ENCODE results near the gene DCAF11.

DCAF11 gene

DNA sequence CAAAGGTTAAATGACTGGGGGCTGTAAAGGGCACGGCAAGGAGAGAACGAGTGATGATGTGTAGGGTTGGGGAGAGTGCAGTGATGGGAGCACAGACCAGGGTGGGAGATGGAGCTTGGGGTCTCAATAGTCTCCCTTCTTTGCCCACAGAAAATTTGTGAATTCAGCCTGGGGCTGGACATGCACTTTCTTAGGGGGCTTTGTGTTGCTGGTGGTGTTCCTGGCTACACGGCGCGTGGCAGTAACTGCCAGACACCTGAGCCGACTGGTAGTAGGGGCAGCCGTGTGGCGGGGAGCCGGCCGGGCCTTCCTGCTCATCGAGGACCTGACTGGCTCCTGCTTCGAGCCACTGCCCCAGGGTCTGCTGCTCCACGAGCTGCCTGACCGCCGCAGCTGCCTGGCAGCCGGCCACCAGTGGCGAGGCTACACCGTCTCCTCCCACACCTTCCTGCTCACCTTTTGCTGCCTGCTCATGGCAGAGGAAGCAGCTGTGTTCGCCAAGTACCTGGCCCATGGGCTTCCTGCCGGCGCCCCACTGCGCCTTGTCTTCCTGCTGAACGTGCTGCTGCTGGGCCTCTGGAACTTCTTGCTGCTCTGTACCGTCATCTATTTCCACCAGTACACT is 17.6 kb downstream of the DCAF11 start:
- Histone ChIP-seq H3K27ac (no peak overlapping the region), H3K36me3 (peaks cover 0 to 6% (median 0%) of the 10 kb centered on the region in 3 donors), H3K27me3 (no peaks in the 10 kb centered on the region), H3K4me1 (peaks cover 0 to 21% (median 12%) of the 10 kb centered on the region in 4 donors), H3K4me3 (no peak overlapping the region), H3K9me3 (no peaks in the 10 kb centered on the region)
- peak in 1 of 2 donors; percentile 61 for DNase-seq
- TF ChIP-seq, protein P1, sequence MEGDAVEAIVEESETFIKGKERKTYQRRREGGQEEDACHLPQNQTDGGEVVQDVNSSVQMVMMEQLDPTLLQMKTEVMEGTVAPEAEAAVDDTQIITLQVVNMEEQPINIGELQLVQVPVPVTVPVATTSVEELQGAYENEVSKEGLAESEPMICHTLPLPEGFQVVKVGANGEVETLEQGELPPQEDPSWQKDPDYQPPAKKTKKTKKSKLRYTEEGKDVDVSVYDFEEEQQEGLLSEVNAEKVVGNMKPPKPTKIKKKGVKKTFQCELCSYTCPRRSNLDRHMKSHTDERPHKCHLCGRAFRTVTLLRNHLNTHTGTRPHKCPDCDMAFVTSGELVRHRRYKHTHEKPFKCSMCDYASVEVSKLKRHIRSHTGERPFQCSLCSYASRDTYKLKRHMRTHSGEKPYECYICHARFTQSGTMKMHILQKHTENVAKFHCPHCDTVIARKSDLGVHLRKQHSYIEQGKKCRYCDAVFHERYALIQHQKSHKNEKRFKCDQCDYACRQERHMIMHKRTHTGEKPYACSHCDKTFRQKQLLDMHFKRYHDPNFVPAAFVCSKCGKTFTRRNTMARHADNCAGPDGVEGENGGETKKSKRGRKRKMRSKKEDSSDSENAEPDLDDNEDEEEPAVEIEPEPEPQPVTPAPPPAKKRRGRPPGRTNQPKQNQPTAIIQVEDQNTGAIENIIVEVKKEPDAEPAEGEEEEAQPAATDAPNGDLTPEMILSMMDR (IDR thresholded peaks at IDR 0.05), result no peak
- intact Hi-C loops (cut with DNase I; ENCODE audit: low total_unique reads), result no loop called here

DNA sequence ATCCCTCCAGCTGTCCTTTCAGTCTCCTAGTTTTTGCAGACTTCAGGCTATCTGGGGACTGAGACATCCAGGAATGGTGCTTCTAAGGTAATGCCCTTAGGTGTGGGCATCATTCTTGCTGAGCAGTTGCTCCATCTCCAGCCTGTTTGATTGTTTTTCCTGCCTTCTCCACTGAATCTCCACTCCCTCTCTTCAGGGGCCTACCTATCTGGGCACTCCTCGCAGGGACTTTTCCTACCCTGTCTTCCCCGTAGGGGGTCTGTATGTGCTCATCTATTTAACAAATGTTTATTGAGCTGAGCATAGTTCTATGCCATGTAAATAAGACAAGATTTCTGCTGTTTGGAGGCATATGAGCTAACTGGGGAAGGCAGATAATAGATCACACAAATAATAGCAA is 18.4 kb downstream of the DCAF11 start:
- intact Hi-C loops (cut with DNase I; ENCODE audit: low total_unique reads), result no loop called here
- H3K27me3 ChIP-seq, result no peaks in the 10 kb centered on the region
- H3K4me1 ChIP-seq, result peaks cover 0 to 29% (median 15%) of the 10 kb centered on the region in 4 donors
- no peak overlapping the region for H3K4me3 ChIP-seq
- no peak overlapping the region for H3K27ac ChIP-seq
- TF ChIP-seq, protein P1 (IDR thresholded peaks at IDR 0.05), result no peak
- no peak for DNase-seq
- H3K9me3 ChIP-seq, result no peaks in the 10 kb centered on the region
- H3K36me3 ChIP-seq, result peaks cover 4 to 13% (median 7%) of the 10 kb centered on the region in 3 donors

DNA sequence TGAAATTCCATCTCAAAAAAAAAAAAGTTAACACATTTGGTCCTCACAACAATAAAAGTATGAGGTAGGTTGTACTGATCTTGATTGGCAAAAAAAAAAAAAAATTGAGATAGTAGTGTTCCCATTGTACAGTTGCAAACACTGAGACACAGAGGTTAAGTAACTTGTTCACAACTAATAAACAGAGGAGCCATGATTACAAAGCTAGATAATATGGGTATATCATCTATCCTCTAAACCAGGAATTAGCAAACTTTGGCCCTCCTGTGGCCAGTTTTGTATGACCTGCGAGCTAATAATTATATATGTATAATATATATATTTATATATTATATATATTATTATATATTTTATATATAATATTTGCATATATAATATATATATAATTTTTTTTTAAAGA is 19.2 kb downstream of the DCAF11 start:
- Histone ChIP-seq H3K4me3 (no peak overlapping the region), H3K27me3 (no peaks in the 10 kb centered on the region), H3K36me3 (peaks cover 8 to 21% (median 15%) of the 10 kb centered on the region in 3 donors), H3K9me3 (no peaks in the 10 kb centered on the region), H3K27ac (no peak overlapping the region), H3K4me1 (peaks cover 0 to 29% (median 15%) of the 10 kb centered on the region in 4 donors)
- DNase-seq, result no peak
- TF ChIP-seq, protein P1 (IDR thresholded peaks at IDR 0.05), result no peak
- intact Hi-C loops (cut with DNase I; ENCODE audit: low total_unique reads), result no loop called here

DNA sequence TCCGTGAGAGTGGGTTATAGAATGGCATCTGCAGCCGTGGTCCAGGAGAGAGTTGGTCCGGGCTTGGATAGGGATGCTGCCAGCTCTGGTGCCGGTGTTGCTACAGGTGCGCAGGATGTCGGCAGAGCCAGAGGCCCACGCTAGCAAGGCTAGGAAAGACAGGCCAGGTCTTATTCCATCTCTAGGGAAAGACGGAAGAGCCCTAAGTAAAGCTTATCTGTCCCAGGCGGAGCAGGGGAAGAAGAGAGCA is 20.9 kb downstream of the DCAF11 start:
- TF ChIP-seq, protein P1 (IDR thresholded peaks at IDR 0.05), result no peak
- peak overlapping the region; percentile 87 to 98 for H3K4me3 ChIP-seq
- H3K27ac ChIP-seq, result peak overlapping the region; percentile 86 to 94
- intact Hi-C loops (cut with DNase I; ENCODE audit: low total_unique reads), result no loop called here
- H3K4me1 ChIP-seq, result peaks cover 0 to 47% (median 30%) of the 10 kb centered on the region in 4 donors
- H3K36me3 ChIP-seq, result peaks cover 12 to 30% (median 24%) of the 10 kb centered on the region in 3 donors
- no peaks in the 10 kb centered on the region for H3K27me3 ChIP-seq
- DNase-seq, result no peak
- H3K9me3 ChIP-seq, result no peaks in the 10 kb centered on the region

DNA sequence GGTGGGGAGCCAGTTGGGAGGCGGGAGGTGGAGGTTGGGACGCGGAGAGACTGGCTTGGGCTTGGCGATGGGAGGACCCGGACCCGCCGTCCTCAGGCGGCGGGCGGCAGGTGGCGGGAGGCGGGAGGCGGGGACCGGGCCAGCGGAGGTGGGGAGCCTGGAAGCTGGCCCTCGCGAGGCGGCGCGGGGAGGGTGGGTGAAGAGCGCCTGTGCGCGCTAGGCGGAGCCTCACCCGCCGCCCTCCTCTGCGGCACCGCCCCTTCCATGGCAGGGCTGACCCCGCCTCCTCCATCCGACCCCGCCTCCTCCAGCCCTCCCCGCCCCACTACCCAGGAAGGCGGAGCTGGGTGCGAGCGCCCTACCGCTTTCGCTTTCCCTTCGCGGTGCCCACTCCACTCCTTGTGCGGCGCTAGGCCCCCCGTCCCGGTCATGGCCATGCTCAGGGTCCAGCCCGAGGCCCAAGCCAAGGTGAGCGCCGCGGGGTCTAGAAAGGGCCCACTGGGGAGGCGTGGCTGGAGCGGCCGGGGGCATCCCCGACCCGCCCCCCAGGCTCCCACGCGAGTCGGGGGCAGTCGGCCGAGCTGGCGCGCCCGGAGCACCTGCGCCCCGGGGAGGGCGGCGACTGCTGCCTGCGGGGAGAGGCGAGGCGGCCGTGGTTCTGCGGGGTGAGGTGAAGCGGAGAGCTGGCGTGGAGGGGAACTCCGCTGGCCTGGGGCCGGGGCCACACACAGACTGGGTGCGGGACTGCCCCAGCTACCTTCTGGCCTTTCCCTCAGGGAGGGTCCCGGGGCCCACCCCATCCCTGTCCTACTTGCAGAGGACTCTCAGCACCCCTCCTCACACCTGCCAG is 21.5 kb downstream of the DCAF11 start, which contains the start of gene PSME1:
TSS of gene PSME1 (plus strand) at position 361 of the 850 bp plus-strand sequence. CDS start at position 430, 69 bp downstream.
- peak within 1 kb of the TSS; percentile 86 to 94 for H3K27ac ChIP-seq
- no peaks in the 10 kb centered on the region for H3K9me3 ChIP-seq
- peaks cover 0 to 47% (median 30%) of the 10 kb centered on the region in 4 donors for H3K4me1 ChIP-seq
- DNase-seq, result peak; percentile 90 to 96
- peaks cover 12 to 30% (median 24%) of the 10 kb centered on the region in 3 donors for H3K36me3 ChIP-seq
- TF ChIP-seq, protein P1 (IDR thresholded peaks at IDR 0.05), result no peak
- no peaks in the 10 kb centered on the region for H3K27me3 ChIP-seq
- intact Hi-C loops (cut with DNase I; ENCODE audit: low total_unique reads), result no loop called here
- H3K4me3 ChIP-seq, result peak within 1 kb of the TSS; percentile 87 to 98
